NCI-H2081 treated with DMSO at 0.1 percent for 48 hours (cell line): ENCODE measurements around the gene EPB41L4A.
"Not testable (repeated sequence)": the region's sequence is repeated elsewhere in the genome, so short reads cannot be mapped to it uniquely, and the experiment has no call there.

Experiments
- DNase-seq: peaks from one replicate; lab custom pipeline; 2025; lab: John Stamatoyannopoulos, UW

EPB41L4A gene

DNA sequence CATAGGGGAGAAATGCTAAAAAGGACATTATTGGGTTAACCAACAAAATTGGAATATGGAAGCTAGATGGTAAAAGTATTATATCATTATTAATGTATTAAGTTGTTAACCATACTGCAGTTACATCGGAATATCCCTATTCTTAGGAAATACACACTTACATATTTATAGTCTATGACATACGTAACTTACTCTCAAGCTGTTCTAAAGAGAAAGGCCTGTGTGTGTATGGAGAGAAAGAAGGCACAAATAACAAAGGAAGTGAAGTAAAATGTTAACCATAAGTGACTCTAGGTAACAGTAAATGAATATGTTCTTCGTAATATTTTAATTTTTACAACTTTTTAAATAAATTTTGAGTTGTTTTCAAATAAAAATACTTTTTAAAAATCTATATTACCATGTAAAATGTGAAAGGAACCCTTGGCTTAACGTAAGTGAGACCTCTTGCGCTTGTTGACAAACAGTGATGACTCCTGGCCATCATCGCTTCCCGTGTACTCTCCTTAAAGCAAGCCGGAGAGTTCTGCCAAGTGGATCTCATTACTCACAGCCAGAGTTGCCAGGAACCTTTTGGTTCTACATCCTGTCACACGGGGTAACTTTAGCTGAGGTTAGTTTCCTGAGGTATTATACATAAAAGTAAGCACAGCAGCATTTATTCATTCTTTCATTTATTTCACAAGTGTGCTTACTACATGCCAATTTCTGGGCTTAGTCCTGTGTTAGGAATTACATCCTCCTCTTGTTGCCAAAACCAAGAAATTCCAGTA is 165.4 kb downstream of the EPB41L4A start:
- no peak for DNase-seq

GRCh38 chr5:112250551-112250950 is 168.5 kb downstream of the EPB41L4A start:
- DNase-seq, result no peak

DNA sequence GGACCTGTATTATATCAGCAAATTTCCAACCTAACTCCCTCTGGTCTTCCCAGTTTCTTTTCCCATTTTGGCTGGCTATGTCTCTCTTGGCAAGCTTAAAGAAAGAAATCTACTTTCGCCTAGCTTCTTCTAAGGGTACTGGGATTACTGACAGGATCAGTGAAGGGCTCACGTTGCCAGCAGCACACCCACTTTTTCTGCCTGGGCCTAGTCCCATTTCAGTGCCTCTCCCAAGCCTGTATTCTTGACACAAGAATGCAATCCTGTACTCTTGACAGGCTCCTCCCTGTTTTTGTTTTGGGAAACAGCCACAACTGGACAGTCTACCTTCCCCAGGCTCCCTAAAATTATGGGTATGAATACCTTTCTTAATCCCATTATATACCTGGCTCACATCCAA is 170.5 kb downstream of the EPB41L4A start:
- DNase-seq, result no peak

GRCh38 chr5:112247960-112248359 is 171.1 kb downstream of the EPB41L4A start:
- no peak for DNase-seq

GRCh38 chr5:112245656-112246055 is 173.4 kb downstream of the EPB41L4A start:
- DNase-seq, result no peak

DNA sequence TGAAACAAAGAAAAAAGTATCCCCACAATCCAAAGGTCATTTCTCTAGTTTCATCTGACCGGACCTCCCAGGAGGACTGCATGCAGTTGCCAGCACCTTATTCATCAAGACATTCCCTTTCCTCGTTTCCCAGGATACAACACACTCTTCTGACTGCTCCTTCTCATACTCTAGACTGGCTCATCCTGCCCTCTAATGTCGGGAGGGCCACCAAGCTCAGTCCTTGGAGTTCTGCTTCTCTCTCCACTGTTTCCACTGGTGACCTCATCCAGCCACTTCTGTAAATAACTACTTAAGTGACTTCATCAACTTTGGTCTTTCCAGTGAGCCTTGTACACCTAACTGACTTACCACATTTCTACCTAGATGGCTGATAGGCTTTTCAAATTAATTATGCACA is 179.1 kb downstream of the EPB41L4A start:
- no peak for DNase-seq

DNA sequence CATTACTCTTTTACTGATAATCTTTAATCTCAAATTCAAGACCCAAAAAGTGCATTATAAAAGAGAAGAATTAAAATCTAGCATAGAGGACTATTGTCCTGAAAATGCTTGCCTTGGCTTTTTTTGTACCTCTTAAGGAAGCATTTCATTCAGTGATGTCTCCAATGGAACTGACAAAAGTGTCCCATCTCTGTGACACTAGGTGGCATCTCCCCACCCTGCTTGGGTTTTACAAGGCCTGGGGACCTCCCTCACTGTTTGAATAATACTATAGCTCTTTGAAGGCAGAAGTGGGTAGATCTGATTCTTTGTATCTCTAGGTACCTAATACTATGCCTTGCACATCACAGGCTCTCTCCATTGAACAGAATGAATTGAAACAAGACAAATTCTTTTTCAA is 180.6 kb downstream of the EPB41L4A start:
- DNase-seq, result no peak

DNA sequence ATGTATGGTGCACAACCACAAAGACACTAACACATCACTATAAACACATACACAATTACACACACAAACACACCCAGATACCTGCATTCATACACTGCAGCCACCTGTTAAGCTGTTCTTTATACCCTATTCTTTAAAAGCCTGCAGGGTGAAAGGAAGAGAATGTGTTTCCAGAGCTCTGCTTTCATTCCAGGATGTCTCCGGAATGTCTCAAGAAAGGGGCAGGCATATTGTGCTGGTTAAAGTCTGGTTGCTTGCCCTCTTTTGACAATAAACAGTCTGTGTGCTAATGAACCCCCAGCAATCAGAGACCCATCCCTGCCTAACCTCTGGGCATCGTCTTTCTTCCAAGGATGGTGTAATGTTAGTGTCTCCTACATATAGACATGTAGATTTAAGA is 181.6 kb downstream of the EPB41L4A start:
- DNase-seq, result no peak

GRCh38 chr5:112234000-112234399 is 185.1 kb downstream of the EPB41L4A start:
- DNase-seq, result no peak

- no peak for DNase-seq
These were observed 186.4 kb downstream of the EPB41L4A start for GRCh38 chr5:112232667-112233066.

GRCh38 chr5:112230606-112231005 is 188.5 kb downstream of the EPB41L4A start:
- DNase-seq, result no peak

- DNase-seq, result no peak
These were observed 190.4 kb downstream of the EPB41L4A start for GRCh38 chr5:112228667-112229066.

DNA sequence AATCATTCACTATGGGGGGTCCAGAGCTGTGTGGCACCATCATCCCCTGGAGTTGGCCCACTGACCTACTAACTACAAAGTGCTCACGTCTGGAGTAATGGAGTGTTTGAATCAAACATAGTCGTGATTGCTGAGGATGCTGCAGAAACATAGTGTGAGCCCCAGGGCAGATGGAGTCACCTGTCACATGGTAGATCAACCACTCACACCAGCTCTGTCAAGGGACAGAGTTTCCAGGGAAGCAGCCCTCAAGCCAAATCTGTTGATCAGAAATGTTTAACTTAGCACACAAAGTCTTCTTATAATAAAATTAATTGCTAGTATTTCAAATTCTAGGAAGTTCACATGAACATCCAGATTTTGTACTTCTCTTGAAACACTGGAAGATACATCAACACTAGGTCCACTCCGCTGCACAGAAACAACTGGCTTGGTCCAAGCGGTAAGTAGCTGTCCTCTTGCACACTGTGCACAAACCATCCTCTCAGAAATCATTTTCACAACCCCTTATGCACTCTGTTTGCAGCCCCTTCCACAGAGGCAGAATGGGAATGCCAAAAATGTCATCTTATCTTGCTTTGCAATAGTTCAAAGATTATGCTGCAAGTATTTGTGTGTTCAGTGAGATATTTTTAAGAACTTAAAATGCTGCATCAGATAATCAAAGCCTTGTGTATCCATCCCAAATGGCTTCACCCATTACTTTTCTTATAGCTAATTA is 191.0 kb downstream of the EPB41L4A start:
- no peak for DNase-seq

DNA sequence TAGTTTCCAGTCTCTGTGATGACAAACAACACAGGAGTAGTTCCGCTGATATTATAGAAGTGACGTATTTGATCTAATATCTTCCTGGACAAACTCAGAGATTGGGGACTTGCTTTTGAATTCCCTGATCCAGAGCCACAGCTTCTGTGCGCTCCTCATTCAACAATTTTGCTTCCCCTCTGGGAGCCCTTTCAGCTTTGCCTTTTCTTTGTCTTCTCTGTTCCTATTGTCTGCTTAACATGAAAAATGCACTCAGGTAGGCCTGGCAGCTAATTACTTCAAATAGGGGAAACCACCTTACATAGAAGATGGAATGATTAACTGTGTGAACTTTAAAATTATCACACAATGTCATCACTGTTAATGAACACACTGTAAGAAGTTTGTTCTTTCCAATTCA is 192.9 kb downstream of the EPB41L4A start:
- DNase-seq, result no peak

DNA sequence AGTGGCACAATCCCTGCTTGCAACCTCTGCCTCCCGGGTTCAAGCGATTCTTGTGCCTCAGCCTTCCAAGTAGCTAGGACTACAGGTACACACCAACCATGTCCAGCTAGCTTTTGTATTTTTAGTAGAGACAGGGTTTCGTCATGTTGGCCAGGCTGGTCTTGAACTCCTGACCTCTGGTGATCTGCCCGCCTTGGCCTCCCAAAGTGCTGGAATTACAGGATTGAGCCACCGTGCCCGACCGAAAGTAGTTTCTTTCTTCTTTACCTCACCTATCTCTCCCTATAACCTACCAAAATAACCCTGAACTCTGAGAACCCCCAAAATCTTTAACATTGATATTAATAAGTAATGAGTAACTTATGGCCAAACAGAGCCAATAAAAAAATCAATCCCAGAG is 196.1 kb downstream of the EPB41L4A start:
- not testable (repeated sequence) for DNase-seq

GRCh38 chr5:112221128-112221527 is 197.9 kb downstream of the EPB41L4A start:
- DNase-seq, result no peak

- DNase-seq, result no peak
These were observed 200.1 kb downstream of the EPB41L4A start for GRCh38 chr5:112219000-112219399.

- DNase-seq, result no peak
These were observed 201.1 kb downstream of the EPB41L4A start for GRCh38 chr5:112217843-112218579.

DNA sequence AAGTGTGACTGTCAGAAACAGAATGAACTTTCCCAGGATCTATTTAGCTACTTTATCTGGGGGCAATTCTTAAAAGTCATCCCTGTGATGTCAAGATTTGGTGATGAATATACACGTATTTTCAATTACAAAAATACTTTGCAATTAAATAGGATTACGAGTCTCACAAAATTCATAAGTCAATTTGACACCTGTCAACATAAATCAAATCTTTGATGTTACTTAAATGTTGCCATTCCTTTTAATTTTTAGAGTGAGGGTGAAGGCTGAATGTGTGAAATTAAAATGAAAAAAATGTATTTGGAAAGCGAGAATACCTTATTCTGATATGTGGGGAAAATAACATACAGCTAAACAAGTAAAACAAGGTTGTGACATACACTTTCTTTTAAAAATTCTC is 202.9 kb downstream of the EPB41L4A start:
- DNase-seq, result no peak

DNA sequence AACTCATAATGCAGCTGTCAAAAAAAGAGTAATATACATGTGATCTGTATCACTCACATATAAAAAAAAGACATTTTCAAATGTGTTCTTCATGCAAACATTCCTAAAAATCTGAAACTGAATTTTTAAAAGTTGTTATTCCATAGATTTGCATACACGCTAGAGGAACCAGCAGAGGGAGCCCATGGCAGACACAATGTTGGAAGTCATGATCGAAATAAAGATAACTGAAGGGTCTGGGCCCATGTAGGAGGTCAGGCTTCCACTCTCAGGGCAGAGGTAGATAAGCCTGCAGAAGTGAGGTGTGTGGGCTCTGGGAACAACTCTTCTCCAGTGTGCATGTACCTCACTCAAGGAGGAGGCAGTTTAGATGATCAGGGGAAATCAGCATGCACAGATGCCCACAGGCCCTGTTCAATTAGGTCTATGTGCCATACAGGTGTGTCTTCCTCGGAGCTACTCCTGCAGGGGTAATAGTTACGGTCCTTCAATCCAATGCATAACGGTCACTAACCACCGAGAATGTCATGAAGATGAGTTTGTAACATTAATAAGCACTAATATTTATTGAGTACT is 208.6 kb downstream of the EPB41L4A start:
- DNase-seq, result no peak

DNA sequence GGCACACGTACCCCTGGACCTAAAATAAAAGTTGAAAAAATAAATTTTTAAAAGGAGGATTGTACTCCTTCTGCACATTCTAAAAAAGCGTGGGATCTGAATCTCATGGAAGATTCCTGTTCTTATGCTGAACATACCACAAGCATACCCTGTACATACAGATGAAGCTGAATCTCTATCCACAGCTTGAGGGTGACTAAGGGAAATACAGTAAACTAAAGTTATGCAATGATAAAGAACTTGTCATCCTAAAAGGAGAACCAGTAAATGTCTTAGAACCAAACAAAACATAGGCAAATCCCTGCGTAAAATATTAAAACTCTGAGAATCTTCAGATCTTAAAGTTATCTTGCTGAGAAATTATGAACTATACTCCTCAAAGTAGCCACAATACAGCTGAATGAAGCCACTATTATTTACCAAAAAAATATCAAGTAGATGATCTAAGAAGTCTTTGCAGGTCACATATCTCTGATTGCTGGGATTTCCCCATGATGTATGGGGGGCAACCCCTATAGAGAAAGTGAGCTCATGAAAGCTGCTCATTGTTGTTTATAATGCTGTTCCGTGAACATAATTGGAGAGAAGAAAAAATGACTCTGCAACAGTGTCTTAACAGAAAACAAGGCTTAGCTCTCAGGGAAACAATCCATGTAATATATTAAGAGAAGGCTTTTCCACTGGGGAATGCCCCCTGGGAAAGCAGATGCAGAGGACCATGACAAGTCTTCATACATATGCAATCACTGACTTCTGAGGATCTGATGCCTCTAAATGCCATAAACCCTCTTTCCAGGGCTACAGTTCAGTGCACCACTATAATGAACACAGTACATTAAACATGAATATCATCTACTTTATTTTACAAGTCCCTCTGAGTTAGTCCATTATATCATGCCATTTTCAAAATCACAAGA is 210.1 kb downstream of the EPB41L4A start:
- DNase-seq, result no peak
